GM12878 (cell line): ENCODE results near the gene COG1. TPM values are rescaled to one million over a fixed set of nuclear protein-coding genes. Genes with fewer than 3 reads are reported as not detected.

Source experiments
- ATF7 ChIP-seq: fragments of 450-650 bp; IDR thresholded peaks from 2 replicates; pipeline ENCODE4 v1.6.1; 2016; ENCODE audit warnings: low read depth, mild to moderate bottlenecking
- BACH1 ChIP-seq: fragments of 450-650 bp; IDR thresholded peaks from 2 replicates; pipeline ENCODE4 v1.6.1; 2017; ENCODE audit warnings: mild to moderate bottlenecking, borderline replicate concordance
- BRCA1 ChIP-seq: IDR thresholded peaks from 2 replicates; pipeline ENCODE4 v1.6.1; 2011; ENCODE audit warnings: low read depth, low read length, improper control_type of control experiment
- CTCF ChIP-seq, 3 experiments: IDR thresholded peaks in 2 of 3; conservative IDR thresholded peaks in 1 of 3; 2 replicates each; pipeline ENCODE4 v1.5.1; 2011; ENCODE audit warnings: low read depth in 3 of 3, low read length in 3 of 3, mild to moderate bottlenecking in 3 of 3, control low read depth in 2 of 3, moderate library complexity in 2 of 3, inconsistent platforms in 1 of 3, mixed read lengths in 1 of 3; ENCODE audit not compliant: control insufficient read depth in 2 of 3, insufficient read depth in 1 of 3; ENCODE audit errors: extremely low read depth in 1 of 3
- IKZF1 ChIP-seq: fragments of 450-650 bp; conservative IDR thresholded peaks from 2 replicates; pipeline ENCODE4 v1.6.1; 2017; ENCODE audit warnings: antibody characterized with exemption, mild to moderate bottlenecking
- KLF5 ChIP-seq: fragments of 450-650 bp; IDR thresholded peaks from 2 replicates; pipeline ENCODE4 v1.6.1; 2014; ENCODE audit warnings: mild to moderate bottlenecking; ENCODE audit not compliant: partially characterized antibody
- LARP7 ChIP-seq: fragments of 450-650 bp; IDR thresholded peaks from 2 replicates; pipeline ENCODE4 v1.6.1; 2017; ENCODE audit warnings: mild to moderate bottlenecking
- MTA3 ChIP-seq: IDR thresholded peaks from 2 replicates; pipeline ENCODE4 v1.6.1; 2012; ENCODE audit warnings: low read length, inconsistent platforms, borderline replicate concordance
- NR2F1 ChIP-seq: fragments of 450-650 bp; conservative IDR thresholded peaks from 2 replicates; pipeline ENCODE4 v1.6.1; 2017; ENCODE audit warnings: mild to moderate bottlenecking
- PRDM15 ChIP-seq: fragments of 450-650 bp; formaldehyde crosslinking; IDR thresholded peaks from 2 replicates; pipeline ENCODE4 v1.4.0; 2020; ENCODE audit warnings: mild to moderate bottlenecking, moderate library complexity
- SIN3A ChIP-seq: IDR thresholded peaks from 2 replicates; pipeline ENCODE4 v1.6.1; 2012; ENCODE audit warnings: low read depth, low read length, improper control_type of control experiment
- ZBTB33 ChIP-seq: fragments of 450-650 bp; IDR thresholded peaks from 2 replicates; pipeline ENCODE4 v1.6.1; 2017; ENCODE audit warnings: mild to moderate bottlenecking
- ZBTB4 ChIP-seq: fragments of 450-650 bp; formaldehyde crosslinking; IDR thresholded peaks from 2 replicates; pipeline ENCODE4 v1.4.0; 2022; ENCODE audit warnings: mild to moderate bottlenecking, moderate library complexity
- ZNF384 ChIP-seq: IDR thresholded peaks from 2 replicates; pipeline ENCODE4 v1.6.1; 2012; ENCODE audit warnings: low read depth, mild to moderate bottlenecking, low read length, improper control_type of control experiment, borderline replicate concordance
- ZNF687 ChIP-seq: fragments of 450-650 bp; IDR thresholded peaks from 2 replicates; pipeline ENCODE4 v1.6.1; 2017; ENCODE audit warnings: mild to moderate bottlenecking, moderate library complexity
- polyA plus RNA-seq, 11 experiments: library from polyadenylated mRNA; depleted of rRNA in 4 of 11; unstranded in 6 of 11; stranded (reverse) in 5 of 11; fragments of >200 nt; fragmentation: Nextera tagmentation in 4 of 11; fragmentation: Illumina TruSeq in 1 of 11; extraction: Ambion mirVana in 4 of 11; extraction: Trizol in 1 of 11; gene quantifications; 1 replicate in 1 of 11; 2 replicates in 10 of 11; pipeline versions ENCODE4 v1.2.1 to v1.2.3, GENCODE V29; 2011 to 2016; ENCODE audit warnings: inconsistent platforms in 2 of 11, missing spikeins in 2 of 11, low read depth in 1 of 11
- total RNA-seq, 4 experiments: library from RNA; depleted of rRNA in 3 of 4; stranded (reverse); fragments of >200 nt in 3 of 4; fragmentation: Illumina TruSeq in 1 of 4; extraction: Trizol in 1 of 4; gene quantifications; 2 replicates each; pipeline versions ENCODE4 v1.2.1 to v1.2.3, GENCODE V29; 2013 to 2021

The COG1 gene
- total and polyA plus RNA-seq, 10 of the 15 experiments (the other 5 are each of a cell fraction or from before 2014, with no cell fraction given) = 10.5 to 24.1 (median 18.1) TPM

GRCh38 chr17:73227379-73227778 lies 34.5 kb downstream of the COG1 start (continued):
- TF ChIP-seq CTCF (IDR thresholded peaks at IDR 0.05 in 2 of 3, conservative IDR thresholded peaks at IDR 0.05 in 1 of 3; ENCODE audit: control insufficient read depth in 2 of 3, extremely low read depth in 1 of 3, insufficient read depth in 1 of 3, low read depth in 3 of 3, low read length in 3 of 3) (no peak), LARP7 (no peak), PRDM15 (CRISPR knock-in tag) (no peak), IKZF1 (peak; percentile 42; the same call in 1 of the 2 replicates), ZNF384 (no peak), ZNF687 (no peak), ZBTB33 (no peak), NR2F1 (peak; percentile 44), MTA3 (0 out of 2 replicates have a peak, but pooled peaks have one; percentile 55), ATF7 (peak; percentile 65), ZBTB4 (CRISPR knock-in tag) (no peak), KLF5 (no peak), SIN3A (no peak), BACH1 (peak; percentile 57; the same call in 1 of the 2 replicates), BRCA1 (no peak)
